HG02943 (cell line): ENCODE results near the gene MMP17.

ENCODE experiments used
- ATAC-seq: cut with Tn5 transposase; IDR thresholded peaks from one replicate; pipeline ENCODE4 v1.9.1; 2021; ENCODE audit warnings: mild to moderate bottlenecking, low read depth, moderate library complexity; ENCODE audit not compliant: unreplicated experiment

The MMP17 gene

DNA sequence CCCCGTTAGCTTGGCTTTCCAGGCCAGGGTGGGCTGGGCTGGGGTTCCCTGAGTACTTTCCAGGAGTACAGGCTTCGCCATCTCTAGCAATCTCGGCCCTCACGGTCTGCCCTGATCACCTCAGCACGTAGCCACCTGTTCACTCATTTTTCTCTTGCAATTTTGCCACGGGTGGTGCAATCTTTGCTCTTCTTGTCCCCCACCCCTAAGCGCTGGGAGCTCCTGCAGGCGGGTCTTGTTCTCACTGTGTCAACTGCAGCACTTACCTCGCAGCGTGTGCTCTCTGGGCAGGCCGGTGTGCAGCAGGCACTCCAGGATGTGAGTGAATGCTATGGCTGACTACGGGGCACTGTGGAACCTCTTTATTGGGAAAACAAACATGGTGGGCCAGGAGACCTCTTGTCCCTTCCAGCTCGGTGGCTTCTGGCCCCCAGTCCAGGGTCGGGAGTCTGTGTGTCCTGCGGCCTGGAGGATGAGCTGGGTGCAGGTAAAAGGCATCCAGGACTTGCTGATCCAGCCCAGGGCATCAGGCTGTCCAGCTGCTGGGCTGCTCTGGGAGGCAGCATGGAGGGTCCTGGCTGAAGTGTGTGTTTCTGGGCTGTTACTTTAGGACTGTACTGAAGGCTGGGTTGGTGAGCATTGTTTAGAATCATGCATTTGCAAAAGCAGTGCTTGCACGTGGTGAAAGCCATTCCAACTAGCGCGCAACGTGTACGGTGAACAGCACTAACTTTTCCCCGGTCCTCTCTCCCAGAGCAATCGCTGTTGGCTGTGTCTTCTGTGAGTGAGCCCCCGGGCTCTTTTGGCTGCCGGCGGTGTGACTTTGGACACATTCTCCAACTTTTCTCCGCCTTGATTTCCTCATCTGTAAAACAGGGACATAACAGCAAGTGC, 64.8 kb downstream of the MMP17 start:
- ATAC-seq: no peak

GRCh38 chr12:131893605-131894312, 65.6 kb downstream of the MMP17 start:
- no peak for ATAC-seq

DNA sequence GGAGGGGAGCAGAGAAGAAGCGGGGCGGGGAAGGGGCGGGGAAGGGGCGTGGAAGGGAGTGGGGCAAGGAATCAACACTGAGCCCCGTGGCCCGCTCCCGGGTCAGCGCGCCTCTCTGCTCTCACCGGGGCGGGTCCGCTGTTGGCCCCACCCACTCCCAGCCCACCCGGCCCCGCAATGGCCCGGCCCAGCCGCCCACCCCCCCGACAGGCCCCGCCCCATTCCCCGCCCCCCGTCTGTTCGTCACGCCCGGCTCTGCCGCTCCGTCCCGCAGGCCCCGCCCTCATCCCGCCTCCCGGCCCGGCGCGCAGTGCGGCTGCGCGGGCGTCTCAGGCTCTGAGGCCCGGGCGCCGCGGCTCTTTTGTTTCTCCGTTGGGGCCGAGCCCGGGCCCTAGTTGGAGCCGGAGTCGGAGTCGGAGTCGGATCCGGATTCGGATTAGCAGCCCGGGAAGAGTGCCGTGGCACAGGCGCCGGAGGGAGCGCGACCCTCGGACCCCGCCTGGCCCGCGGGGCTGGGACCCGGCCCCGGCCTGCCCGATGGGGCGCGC, 66.2 kb downstream of the MMP17 start, which contains the start of gene ULK1:
ULK1 (plus strand) TSS at position 310 of the 548 bp plus-strand sequence. CDS start 380 bp downstream, outside the sequence.
- peak; percentile 78 for ATAC-seq

- ATAC-seq: peak; percentile 10
Measured at GRCh38 chr12:131894981-131895639, 66.9 kb downstream of the MMP17 start.

DNA sequence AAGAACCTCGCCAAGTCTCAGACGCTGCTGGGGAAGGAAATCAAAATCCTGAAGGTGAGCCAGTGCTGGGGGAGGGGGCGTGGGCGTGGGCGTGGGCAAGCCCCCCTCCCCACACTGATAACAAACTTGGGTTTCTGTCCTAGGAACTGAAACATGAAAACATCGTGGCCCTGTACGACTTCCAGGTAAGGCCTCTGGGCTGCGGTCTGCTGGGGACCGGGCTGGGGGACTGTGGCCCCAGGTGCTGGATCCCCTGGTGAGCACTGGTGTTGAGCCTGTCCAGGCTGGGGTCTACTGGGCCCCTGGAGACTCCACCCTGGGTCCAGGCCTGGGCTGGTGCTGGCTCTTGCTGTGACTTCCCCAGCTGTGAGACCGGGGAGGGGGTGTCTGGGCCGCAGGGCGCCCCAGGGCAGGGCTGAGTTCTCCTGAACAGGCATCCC, 67.5 kb downstream of the MMP17 start:
- peak; percentile 10 for ATAC-seq

GRCh38 chr12:131896080-131896810, 68.1 kb downstream of the MMP17 start:
- peak; percentile 43 for ATAC-seq

- no peak for ATAC-seq
Measured at GRCh38 chr12:131896811-131897270, 68.6 kb downstream of the MMP17 start.

DNA sequence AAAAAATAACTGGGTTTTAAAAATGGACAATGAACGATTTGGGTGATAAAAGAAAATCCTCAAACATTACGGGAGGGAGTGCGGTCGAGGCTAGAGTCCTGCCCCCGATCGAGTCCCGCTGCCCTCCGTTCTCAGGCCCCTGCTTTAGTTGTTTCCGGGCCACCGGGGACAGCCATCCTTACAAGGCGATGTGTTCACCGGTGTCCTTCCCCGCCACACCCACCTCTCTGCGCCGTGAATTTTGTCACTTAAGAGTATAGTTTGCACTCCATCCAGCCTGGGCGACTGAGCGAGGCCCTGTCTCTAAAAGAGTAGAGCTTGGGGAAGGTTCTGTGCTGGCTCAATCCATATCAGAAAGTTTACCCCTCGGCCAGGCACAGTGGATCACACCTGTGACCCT, 69.1 kb downstream of the MMP17 start:
- ATAC-seq: no peak

DNA sequence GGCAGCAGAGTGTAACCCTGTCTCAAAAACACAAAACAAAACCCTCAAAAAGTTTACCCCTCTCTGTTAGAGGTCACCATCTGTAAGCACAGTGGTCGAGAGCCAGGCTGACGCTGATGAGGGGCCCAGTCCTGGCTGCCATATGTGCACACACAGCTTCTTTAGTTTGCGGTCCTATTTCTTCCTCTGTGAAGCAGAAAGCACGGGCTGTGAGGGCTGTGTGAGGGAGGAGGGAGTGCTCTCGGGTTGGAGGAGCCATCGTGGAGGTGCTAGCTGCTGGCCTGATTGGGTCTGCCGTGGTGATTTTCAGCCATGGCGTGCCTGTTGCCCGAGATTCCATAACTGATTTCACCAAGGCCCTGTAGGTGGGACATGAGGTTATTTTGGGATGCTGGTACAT, 69.7 kb downstream of the MMP17 start:
- no peak for ATAC-seq

GRCh38 chr12:131900397-131900796, 72.2 kb downstream of the MMP17 start:
- ATAC-seq: no peak
